Neural cell (in vitro differentiated cells): ENCODE data around the gene OR7C1.

Experiments used
- EZH2 ChIP-seq: fragments of 200-600, 300-800 bp; shearing (Covaris generic), sonication (generic); IDR thresholded peaks from 2 replicates; pipeline ENCODE4 v1.6.1; 2014; ENCODE audit warnings: antibody characterized with exemption, low read length, borderline replicate concordance, mild to moderate bottlenecking; ENCODE audit not compliant: insufficient read depth, poor library complexity, severe bottlenecking
- TF ChIP-seq, protein P1 (sequence below): IDR thresholded peaks from 2 replicates; pipeline ENCODE4 v1.6.1; 2012; ENCODE audit warnings: borderline replicate concordance

DNA sequence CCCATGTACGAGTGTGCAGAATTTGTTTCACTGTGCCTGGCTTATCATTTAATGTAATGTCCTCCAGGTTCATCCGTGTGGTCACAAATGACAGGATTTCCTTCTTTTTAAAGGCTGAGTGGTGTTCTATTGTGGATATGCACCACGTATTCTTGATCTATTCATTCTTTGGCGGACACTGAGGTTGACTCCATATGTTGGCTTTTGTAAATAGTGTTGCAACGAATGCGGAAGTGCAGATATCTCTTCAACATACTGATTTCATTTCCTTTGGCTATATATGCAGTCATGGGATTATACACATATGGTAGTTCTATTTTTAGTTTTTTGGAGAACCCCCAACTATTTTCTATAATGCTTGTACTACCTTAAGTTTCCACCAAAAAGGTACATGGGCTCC is 13.0 kb downstream of the OR7C1 start:
- TF ChIP-seq EZH2 = no peak
- TF ChIP-seq, protein P1, sequence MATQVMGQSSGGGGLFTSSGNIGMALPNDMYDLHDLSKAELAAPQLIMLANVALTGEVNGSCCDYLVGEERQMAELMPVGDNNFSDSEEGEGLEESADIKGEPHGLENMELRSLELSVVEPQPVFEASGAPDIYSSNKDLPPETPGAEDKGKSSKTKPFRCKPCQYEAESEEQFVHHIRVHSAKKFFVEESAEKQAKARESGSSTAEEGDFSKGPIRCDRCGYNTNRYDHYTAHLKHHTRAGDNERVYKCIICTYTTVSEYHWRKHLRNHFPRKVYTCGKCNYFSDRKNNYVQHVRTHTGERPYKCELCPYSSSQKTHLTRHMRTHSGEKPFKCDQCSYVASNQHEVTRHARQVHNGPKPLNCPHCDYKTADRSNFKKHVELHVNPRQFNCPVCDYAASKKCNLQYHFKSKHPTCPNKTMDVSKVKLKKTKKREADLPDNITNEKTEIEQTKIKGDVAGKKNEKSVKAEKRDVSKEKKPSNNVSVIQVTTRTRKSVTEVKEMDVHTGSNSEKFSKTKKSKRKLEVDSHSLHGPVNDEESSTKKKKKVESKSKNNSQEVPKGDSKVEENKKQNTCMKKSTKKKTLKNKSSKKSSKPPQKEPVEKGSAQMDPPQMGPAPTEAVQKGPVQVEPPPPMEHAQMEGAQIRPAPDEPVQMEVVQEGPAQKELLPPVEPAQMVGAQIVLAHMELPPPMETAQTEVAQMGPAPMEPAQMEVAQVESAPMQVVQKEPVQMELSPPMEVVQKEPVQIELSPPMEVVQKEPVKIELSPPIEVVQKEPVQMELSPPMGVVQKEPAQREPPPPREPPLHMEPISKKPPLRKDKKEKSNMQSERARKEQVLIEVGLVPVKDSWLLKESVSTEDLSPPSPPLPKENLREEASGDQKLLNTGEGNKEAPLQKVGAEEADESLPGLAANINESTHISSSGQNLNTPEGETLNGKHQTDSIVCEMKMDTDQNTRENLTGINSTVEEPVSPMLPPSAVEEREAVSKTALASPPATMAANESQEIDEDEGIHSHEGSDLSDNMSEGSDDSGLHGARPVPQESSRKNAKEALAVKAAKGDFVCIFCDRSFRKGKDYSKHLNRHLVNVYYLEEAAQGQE = no peak
